ENCODE data around the gene PSME3. TPM values are rescaled to one million over a fixed set of nuclear protein-coding genes. Genes with fewer than 3 reads are reported as not detected.

Gene PSME3
- total and polyA plus RNA-seq, 2 of the 13 experiments (the other 11 are each of a cell fraction or from before 2014, with no cell fraction given), result 66.3 to 135 TPM

DNA sequence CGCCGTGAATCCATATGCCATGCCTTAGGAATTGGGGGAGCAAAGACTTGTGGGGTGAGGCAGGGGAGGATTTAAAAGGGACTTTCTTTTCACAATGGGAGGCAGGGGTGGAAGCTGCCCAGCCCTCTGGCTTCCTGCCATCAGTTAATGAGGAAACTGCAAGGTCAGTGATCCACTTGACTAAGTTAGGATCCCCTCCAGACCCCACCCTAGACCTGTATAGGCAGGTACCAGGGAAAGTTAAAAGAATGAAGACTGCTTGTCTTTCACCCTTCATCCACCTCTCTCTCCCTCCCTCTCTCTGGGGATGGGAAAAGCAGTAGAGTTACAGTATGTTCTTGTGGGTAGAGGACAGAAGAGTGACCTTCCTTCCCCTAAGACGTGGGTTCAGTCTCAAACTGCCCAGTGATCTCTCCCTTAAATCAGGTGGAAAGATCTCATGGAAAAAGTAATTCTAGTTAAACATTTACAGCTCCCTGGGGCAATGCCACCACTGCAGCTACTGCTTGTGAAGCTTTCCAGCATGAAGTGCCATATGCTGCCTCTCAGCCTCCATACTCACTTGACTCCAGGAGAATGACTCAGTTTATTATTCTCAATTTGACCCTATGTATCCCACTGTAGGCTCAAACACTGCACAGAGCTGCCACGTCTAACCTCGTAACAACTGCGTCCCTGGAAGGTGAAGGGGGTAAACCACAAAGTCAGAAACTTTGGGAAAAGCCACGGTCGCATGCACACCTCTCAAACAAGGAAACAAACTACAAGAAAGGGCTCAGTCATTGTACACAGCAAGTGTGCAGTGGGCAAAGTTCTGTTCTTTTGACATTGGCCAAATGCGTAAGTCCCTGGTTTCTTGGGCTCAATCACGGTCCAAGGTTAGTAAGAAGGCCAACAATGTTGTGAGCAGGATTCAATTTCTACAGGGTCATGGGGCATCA lies 35.9 kb upstream of the PSME3 start (continued):
- TF ChIP-seq, protein P1, sequence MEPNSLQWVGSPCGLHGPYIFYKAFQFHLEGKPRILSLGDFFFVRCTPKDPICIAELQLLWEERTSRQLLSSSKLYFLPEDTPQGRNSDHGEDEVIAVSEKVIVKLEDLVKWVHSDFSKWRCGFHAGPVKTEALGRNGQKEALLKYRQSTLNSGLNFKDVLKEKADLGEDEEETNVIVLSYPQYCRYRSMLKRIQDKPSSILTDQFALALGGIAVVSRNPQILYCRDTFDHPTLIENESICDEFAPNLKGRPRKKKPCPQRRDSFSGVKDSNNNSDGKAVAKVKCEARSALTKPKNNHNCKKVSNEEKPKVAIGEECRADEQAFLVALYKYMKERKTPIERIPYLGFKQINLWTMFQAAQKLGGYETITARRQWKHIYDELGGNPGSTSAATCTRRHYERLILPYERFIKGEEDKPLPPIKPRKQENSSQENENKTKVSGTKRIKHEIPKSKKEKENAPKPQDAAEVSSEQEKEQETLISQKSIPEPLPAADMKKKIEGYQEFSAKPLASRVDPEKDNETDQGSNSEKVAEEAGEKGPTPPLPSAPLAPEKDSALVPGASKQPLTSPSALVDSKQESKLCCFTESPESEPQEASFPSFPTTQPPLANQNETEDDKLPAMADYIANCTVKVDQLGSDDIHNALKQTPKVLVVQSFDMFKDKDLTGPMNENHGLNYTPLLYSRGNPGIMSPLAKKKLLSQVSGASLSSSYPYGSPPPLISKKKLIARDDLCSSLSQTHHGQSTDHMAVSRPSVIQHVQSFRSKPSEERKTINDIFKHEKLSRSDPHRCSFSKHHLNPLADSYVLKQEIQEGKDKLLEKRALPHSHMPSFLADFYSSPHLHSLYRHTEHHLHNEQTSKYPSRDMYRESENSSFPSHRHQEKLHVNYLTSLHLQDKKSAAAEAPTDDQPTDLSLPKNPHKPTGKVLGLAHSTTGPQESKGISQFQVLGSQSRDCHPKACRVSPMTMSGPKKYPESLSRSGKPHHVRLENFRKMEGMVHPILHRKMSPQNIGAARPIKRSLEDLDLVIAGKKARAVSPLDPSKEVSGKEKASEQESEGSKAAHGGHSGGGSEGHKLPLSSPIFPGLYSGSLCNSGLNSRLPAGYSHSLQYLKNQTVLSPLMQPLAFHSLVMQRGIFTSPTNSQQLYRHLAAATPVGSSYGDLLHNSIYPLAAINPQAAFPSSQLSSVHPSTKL (CRISPR knock-in tag; IDR thresholded peaks at IDR 0.05), result 0 out of 2 replicates have a peak, but pooled peaks have one; percentile 11
- TF ChIP-seq NR2F2 (IDR thresholded peaks at IDR 0.05; ENCODE audit: borderline replicate concordance, low read depth) (0 out of 2 replicates have a peak, but pooled peaks have one; percentile 30), NFAT5 (CRISPR knock-in tag; IDR thresholded peaks at IDR 0.05) (no peak), THRA (CRISPR knock-in tag; IDR thresholded peaks at IDR 0.05; ENCODE audit: borderline replicate concordance) (peak; percentile 62), FLYWCH1 (CRISPR knock-in tag; IDR thresholded peaks at IDR 0.05) (no peak), ZBTB7B (CRISPR knock-in tag; IDR thresholded peaks at IDR 0.05) (no peak; the same call in 1 of the 2 replicates), ZFP36L2 (CRISPR knock-in tag; IDR thresholded peaks at IDR 0.05) (no peak), FOSL2 (CRISPR knock-in tag; IDR thresholded peaks at IDR 0.05) (peak; percentile 38), NFYC (CRISPR knock-in tag; IDR thresholded peaks at IDR 0.05) (no peak), ZNF598 (CRISPR knock-in tag; IDR thresholded peaks at IDR 0.05; ENCODE audit: borderline replicate concordance) (no peak), MAFG (CRISPR knock-in tag; IDR thresholded peaks at IDR 0.05) (no peak), ZMAT3 (CRISPR knock-in tag; conservative IDR thresholded peaks at IDR 0.05) (no peak), REXO4 (CRISPR knock-in tag; IDR thresholded peaks at IDR 0.05; ENCODE audit: borderline replicate concordance) (no peak)
- TF ChIP-seq, protein P2, sequence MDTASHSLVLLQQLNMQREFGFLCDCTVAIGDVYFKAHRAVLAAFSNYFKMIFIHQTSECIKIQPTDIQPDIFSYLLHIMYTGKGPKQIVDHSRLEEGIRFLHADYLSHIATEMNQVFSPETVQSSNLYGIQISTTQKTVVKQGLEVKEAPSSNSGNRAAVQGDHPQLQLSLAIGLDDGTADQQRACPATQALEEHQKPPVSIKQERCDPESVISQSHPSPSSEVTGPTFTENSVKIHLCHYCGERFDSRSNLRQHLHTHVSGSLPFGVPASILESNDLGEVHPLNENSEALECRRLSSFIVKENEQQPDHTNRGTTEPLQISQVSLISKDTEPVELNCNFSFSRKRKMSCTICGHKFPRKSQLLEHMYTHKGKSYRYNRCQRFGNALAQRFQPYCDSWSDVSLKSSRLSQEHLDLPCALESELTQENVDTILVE (CRISPR knock-in tag; IDR thresholded peaks at IDR 0.05), result no peak
- TF ChIP-seq, protein P3, sequence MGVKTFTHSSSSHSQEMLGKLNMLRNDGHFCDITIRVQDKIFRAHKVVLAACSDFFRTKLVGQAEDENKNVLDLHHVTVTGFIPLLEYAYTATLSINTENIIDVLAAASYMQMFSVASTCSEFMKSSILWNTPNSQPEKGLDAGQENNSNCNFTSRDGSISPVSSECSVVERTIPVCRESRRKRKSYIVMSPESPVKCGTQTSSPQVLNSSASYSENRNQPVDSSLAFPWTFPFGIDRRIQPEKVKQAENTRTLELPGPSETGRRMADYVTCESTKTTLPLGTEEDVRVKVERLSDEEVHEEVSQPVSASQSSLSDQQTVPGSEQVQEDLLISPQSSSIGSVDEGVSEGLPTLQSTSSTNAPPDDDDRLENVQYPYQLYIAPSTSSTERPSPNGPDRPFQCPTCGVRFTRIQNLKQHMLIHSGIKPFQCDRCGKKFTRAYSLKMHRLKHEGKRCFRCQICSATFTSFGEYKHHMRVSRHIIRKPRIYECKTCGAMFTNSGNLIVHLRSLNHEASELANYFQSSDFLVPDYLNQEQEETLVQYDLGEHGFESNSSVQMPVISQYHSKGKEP (CRISPR knock-in tag; IDR thresholded peaks at IDR 0.05), result no peak

All from HepG2 (cell line).